UCSD-AML1 (cell line): ENCODE results near the gene EFCAB11.

Source experiments
- DNase-seq: peaks from one replicate; lab custom pipeline; 2025; ENCODE audit not compliant: unreplicated experiment; lab: John Stamatoyannopoulos, UW

EFCAB11 gene

GRCh38 chr14:89954070-89955021, at the start of gene EFCAB11:
TSS of gene EFCAB11 (minus strand) at chr14:89954730. CDS start at chr14:89954660, 70 bp downstream.
- peak; percentile 96 for DNase-seq

GRCh38 chr14:90003526-90004307, 49.2 kb upstream of the EFCAB11 start:
- no peak for DNase-seq

DNA sequence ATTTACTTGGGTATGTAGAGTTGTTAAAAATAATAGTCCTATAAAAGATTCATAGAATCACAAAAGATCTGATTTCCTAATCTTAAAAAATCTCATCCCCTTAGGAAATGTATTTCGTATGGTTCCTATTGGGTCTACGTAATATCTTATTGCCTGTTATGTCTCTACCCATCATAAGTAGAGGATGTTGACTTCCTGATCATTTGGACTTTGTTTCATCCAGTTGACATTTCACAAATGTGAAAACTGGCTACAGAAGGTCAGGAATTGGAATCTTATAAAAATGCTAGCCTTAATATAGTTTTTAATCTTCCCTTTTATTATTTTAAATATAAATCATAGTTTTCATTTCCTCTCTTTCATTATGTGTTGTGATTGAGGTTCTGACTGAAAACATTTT, 46.4 kb upstream of the EFCAB11 start:
- no peak for DNase-seq

DNA sequence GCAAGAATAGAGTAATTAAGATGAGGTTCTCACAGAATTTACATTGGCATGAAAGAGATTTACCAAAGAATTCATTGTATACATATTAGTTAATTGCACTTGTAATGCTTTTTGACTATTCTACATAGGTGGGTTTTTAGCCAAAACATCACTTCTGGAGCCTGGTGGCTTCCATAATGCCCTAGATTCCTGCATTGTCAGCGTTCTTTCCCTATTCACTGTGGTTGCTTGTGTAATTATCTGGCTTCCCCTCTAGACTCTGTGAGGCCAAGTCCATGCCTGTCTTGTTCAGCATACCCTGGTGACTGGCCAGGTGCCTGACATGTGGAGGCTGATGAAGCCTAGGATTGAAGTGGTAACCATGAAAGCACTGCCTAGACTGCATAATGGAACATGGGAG, 42.4 kb upstream of the EFCAB11 start:
- DNase-seq, result no peak

- DNase-seq, result no peak
Observed at GRCh38 chr14:89992273-89992672, 37.7 kb upstream of the EFCAB11 start.

DNA sequence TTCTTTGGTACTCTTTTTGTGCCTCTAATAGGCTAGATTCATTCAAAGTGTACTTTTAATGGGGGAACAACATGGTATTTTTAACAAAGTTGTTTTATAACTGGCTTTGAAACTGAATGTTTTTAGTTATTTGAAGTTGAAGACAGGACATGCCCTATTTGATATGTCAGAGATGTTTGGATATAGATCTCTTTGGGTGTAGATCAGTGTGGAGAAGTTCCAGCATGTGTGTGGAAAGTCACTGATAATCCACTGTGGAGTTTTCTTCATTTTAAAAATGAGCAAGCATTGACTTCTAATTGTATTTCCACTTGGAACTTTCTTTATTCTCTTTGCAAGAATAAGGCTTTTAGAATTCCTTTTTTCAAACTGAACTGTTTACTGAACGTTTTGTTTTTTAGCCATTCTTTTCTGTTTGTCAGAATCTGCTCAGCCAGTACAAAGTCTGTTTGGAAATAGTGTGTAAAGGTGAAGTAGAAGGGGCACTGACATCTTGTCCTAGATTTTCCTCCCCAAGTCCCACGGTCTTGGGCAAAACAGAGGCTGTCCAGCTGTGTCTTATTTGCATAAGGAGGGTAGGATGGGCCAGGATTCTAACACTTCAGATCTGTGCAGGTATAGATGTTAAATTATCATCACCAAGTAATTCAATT, 36.2 kb upstream of the EFCAB11 start:
- no peak for DNase-seq

DNA sequence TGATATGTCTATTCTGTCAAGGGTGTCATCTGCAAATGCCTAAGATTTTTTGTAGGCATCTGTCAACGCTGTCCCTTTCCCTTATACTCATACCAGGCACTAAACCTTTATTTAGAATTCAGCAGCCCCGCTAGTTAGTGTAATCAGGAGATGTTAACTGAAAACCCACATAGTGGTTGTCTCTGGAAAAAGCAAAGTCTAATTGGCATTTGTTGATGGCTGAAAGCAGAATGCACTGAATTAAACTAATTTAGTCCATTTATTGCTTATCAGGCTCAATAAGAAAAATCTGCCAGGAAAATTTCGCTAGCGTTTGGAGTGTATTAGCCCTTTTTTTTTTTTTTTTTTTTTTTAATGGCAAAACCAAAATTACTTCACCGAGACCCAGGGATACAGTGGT, 35.7 kb upstream of the EFCAB11 start:
- DNase-seq, result no peak

DNA sequence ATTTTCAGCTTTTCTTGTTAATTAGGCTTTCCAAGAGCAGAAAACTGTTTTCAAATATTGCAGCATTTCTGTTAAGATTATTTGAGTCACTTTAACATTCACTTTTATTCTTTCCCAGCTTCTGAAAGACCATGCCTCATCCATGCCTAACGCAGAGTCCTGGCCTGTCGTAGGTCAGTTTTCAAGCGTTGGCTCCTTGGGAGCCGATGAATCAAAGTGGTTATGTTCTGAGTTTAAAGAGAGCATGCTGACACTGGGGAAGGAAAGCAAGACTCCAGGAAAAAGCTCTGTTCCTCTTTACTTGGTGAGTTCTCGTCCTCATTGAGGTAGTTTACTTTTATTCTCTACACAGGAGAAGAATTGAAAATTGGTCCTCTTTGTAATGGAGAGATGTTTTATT, 34.3 kb upstream of the EFCAB11 start:
- DNase-seq, result no peak

- DNase-seq, result no peak
Observed at GRCh38 chr14:89987161-89987475, 32.6 kb upstream of the EFCAB11 start.

DNA sequence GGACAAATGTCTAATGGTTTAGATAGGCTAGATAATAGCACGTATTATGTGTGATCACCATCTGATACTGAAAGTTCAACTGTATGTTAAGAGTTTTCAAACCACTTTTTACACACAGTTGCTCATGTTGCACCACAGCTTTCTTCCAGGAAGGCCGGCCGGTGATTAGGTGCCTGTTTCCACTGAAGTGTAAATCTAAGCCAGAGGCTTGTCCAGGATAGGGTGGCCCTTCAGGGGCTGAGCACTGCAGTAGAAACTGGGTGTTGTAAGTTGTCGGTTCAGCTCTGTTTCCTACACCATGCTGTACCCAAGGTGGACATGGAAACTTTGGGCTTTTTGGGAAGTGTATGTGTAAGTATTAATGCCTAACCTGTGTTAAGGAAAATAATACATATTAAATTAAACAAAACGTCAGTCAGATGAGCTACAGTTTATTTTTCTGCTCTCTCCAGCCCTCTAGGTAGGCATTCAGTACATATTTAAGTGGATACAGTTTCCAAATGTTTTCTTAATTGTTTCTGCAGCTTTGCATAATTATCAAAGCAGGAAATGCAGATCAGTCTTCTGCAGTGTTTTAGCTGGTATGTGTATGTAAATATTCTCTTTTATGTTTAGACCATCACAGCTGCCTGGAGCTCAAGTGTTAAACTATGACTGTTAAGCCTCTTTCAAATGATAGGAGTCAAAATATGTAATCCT, 32.1 kb upstream of the EFCAB11 start:
- no peak for DNase-seq

DNA sequence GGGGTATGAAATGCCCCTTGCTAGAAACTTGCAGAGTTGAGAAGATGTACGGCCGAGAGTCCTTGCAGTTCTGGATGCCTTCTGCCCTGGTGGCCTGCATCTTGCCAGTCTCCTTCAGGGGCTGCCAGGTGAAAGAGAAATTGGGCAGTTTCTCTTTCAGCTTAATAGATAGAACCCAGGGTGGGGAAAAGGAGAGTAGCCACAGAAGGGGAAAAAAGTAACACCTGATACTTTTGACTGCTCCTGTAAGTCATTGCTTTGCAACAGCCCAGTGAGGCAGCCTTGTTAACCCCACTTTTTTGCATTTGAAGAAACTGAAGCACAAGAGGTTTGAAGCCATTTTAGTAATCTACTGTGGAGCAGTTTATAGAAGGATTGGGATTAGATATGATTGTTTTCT, 28.8 kb upstream of the EFCAB11 start:
- no peak for DNase-seq

GRCh38 chr14:89978656-89979055, 24.1 kb upstream of the EFCAB11 start:
- DNase-seq, result no peak

DNA sequence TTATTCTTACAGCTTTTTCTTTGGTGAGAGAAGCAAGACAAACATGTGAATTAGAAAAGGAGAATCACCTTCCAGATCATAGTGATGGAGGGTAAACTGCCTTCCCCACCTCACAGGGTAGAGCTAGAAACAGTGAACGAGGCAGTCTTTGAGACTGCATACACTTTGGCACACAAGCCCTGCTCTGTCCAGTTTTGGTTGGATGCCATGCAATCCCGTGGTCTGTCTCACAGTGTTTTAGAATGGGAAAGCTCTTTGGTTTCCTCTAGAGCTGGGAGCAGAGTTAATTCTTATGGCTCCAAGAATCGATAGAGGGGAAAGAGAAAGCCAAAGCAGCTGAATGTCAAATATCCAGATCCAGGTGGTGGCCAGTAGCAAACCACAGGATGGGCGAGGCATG, 23.1 kb upstream of the EFCAB11 start:
- no peak for DNase-seq

DNA sequence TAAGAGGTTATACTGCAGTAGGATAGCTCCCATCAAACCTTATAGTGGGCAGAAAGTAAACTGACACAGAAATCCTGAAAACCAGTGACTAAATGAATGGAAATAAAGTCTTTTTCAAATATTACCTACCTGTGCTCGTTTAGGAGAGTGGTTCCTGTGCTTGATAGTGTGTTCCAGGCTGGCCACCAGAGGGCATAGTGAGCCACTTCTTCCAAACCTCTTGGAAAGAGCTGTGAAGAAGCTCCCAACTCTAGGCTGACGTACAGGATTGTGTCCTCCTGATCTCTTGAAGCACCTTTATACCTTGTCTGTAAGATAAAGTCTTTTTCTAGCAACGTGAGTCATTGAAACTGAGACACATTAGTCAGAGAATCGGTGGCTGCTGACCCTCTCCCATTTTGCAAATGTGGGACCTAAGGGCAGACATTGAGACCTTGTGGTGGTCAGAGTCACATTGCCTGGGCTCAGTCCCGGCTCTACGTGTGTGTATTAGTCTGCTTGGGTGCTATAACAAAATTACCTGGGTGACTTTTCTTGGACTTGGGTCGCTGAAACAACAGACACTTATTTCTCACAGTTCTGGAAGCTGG, 18.8 kb upstream of the EFCAB11 start:
- peak; percentile 26 for DNase-seq

GRCh38 chr14:89965839-89966238, 11.3 kb upstream of the EFCAB11 start:
- no peak for DNase-seq

GRCh38 chr14:89963288-89963978, 8.9 kb upstream of the EFCAB11 start:
- DNase-seq, result no peak

GRCh38 chr14:89960914-89961313, 6.4 kb upstream of the EFCAB11 start:
- DNase-seq, result no peak

DNA sequence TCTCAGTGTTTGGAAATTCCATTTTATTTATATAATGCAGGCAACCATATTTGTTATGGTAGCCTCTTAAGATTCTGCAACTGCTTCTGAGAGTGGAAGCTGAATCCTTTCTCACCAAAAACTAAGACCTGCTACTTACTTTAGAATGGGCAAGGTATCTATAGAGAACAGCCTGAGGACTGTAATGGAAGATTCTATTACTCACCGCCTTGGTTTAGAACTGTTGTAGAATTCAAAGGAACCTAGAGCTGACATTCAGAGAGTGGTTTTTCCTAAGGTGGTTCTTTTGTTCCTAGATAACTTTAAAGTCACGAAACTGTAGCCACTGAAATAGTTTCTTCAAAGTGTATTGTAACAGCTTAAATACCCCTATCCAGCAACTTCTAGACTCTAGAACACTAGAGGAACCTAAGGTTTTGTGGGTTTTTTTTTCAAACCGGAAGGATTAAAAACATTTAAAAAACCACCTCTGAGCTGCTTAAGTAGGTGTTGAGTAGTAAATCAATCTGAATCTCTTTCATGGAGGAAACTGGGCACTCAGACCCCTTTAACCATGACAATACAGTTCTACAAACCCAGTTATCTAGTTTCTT, 5.4 kb upstream of the EFCAB11 start:
- no peak for DNase-seq

DNA sequence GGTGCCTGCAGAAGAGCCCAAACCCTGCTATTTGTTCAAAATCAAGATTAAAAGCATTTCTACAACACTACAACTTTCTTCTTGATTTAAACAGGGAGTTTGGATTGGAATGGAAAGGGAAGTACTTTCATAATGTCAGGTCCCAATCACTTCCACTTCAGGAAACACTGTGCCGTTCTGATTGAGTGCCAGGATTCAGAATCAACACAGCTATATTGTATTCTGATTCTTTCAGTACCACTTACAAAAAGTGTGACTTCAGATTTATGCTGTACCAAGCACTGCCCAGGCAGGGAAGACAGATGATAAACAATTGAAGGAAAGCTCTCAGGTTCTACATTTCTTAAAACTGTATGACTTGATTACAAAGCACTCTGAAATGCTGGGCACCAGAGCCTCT, 4.4 kb upstream of the EFCAB11 start:
- DNase-seq, result no peak

DNA sequence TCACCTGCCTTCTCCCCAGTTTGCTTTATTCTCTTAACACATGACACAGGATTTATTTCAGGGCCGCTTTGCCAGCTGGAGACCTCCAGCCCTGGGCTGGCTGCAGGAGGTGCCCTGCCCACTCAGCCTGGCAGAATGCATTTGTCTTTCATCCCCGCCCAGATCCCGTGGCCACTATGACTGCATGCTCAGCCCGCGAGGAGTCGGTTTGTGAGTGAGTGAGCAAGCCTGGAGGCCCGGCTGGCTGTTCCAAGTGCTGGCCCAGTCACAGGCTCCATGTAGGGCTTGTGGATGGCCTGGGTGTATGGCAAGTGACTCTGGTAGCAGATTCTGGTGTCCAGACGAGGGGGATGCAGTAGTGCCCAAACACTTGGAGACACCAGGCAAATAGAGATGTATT, 3.3 kb upstream of the EFCAB11 start:
- no peak for DNase-seq
